Peyer's patch (tissue), 4 donors: ENCODE data around the gene CACNA2D3.

Experiments
- CTCF ChIP-seq, 6 experiments: fragments of 450-650 bp in 4 of 6; fragments of 200-600 bp in 2 of 6; sonication (generic) in 1 of 6; IDR thresholded peaks; one replicate each; pipeline ENCODE4 v1.5.1; 2017 to 2019; ENCODE audit warnings: antibody characterized with exemption in 6 of 6, mild to moderate bottlenecking in 3 of 6, moderate library complexity in 1 of 6
- POLR2A ChIP-seq, 2 donors: fragments of 450-650 bp; IDR thresholded peaks; one replicate each; pipeline ENCODE4 v1.5.1; 2017; ENCODE audit warnings: antibody characterized with exemption in 2 of 2, mild to moderate bottlenecking in 2 of 2, moderate library complexity in 2 of 2

- TF ChIP-seq CTCF (IDR thresholded peaks at IDR 0.05) (no peak), POLR2A (IDR thresholded peaks at IDR 0.05) (no peak)
Observed at GRCh38 chr3:54191220-54191619, 68.9 kb downstream of the CACNA2D3 start.
